CD4-positive, alpha-beta T cell treated with Interleukin-17A for 4 hours (primary cell): ENCODE results near the gene TSPYL2.

Experiments
- DNase-seq: peaks from one replicate; pipeline ENCODE4 v3.0.0-alpha.2; 2020; ENCODE audit warnings: mixed read lengths

TSPYL2 gene

DNA sequence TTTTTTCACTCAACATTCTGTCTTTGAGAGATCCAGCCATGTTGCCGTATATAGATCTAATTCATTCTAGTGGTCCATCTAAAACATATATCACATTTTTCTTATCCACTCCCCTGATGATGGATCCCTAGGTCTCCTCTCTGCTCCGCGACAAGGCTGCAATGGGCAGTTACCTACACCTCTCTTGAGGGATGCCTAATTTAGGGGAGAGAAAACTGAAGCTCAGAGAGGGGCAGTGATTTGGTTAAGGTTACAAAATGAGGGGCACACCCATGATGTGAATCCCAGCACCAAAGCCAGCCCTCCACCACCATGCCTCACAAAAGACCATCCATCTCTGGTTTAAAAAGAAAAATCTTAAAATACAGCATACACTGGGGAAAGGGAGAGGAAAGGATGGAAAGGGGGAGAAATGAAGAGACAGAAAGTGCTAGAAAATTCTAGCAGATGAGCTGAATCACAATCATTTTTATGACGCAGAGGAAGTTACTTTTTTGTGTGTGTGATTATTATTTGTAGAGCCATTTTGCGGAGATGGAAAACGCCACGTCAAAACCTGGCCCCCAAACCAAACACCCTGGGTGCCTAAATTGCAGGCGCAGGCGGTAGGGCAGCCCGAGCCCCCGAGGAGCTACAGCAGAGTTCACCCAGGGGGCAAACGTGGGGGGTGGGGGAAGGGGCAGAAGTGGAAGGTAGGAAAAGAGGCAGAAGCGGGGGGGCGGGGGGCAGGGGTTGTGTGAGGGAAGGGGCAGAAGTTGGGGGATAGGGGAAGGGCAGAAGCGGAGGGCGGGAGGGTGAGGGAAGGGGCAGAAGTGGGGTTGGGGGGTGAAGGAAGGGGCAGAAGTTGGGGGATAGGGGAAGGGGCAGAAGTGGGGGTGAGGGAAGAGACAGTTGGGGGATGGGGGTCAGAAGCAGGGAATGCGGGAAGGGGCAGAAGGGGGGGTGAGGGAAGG lies 1.3 kb upstream of the TSPYL2 start:
- DNase-seq: peak; percentile 32

DNA sequence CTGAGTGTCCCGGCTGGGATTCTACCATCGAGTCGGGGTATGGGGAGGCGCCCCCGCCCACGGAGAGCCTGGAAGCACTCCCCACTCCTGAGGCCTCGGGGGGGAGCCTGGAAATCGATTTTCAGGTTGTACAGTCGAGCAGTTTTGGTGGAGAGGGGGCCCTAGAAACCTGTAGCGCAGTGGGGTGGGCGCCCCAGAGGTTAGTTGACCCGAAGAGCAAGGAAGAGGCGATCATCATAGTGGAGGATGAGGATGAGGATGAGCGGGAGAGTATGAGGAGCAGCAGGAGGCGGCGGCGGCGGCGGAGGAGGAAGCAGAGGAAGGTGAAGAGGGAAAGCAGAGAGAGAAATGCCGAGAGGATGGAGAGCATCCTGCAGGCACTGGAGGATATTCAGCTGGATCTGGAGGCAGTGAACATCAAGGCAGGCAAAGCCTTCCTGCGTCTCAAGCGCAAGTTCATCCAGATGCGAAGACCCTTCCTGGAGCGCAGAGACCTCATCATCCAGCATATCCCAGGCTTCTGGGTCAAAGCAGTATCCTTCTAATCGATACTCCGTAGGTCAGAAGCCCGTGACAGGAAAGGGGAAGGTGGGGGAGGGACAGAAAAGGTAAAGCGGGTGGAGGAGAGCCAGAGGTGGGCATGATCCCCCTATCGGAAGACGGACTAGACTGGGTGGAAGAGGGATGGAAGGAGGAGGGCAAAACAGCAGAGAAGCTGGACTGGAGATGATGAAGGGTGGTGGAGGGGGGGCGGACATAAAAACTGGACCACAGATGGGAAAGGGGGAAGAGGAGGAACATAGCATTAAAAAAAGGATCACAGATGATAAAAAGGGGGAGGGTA lies 828 bp downstream of the TSPYL2 start:
- no peak for DNase-seq

DNA sequence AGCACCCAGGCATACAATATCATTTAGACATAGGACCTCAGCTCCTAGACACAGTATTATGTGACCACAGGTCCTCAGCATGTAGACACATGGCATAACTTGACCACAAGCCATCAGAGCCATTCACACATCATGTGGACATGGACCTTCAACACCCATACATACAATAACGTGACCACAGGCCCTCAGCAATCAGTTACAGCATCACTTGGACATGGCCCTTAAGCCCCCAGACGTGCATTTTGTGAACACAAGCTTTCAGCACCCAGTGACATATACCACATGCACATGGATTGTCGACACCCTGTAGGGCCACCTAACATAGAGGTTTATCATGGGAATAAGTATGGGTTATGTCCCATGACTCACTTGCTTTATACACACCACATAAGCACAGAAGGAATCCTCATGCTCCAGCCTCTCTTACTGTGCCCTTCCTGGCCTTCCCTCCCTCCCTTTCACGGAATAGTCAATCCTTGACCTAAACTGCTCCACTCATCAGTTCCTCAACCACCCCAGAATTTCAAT lies 1.9 kb downstream of the TSPYL2 start:
- no peak for DNase-seq

DNA sequence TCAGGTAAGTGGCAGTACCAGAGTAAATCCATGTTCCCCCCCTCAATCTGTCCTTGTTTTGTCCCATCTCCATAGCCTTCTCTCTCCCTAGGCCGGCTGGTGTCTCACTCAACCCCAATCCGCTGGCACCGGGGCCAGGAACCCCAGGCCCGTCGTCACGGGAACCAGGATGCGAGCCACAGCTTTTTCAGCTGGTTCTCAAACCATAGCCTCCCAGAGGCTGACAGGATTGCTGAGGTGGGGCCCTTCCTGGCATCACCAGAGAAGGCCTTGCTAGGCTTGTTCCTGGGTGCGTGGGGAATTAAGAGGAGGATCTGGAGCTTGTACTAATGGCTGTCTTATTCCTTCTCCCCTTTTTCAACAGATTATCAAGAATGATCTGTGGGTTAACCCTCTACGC lies 2.7 kb downstream of the TSPYL2 start:
- DNase-seq: no peak

DNA sequence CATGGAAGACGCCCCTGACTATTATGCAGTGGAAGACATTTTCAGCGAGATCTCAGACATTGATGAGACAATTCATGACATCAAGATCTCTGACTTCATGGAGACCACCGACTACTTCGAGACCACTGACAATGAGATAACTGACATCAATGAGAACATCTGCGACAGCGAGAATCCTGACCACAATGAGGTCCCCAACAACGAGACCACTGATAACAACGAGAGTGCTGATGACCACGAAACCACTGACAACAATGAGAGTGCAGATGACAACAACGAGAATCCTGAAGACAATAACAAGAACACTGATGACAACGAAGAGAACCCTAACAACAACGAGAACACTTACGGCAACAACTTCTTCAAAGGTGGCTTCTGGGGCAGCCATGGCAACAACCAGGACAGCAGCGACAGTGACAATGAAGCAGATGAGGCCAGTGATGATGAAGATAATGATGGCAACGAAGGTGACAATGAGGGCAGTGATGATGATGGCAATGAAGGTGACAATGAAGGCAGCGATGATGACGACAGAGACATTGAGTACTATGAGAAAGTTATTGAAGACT lies 3.6 kb downstream of the TSPYL2 start:
- DNase-seq: no peak

DNA sequence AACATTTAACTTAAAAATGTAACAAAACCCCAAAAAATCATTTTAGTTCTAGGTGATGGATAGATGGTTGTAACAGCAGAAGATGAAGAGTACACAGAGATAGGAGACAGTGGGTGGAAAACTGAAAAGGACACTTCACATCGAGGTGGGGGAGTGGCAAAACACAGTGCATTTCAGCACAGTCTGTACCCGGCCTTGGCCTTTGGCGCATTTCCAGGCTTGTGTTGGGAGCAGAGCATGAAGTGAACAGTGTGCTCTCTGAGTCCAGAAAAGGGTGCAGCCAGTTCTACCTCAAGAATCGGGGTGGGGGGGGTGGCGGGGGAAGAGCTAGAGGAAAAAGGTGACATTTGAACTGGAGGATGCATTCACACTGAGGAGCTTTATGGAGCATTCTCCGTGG lies 4.3 kb downstream of the TSPYL2 start:
- no peak for DNase-seq

DNA sequence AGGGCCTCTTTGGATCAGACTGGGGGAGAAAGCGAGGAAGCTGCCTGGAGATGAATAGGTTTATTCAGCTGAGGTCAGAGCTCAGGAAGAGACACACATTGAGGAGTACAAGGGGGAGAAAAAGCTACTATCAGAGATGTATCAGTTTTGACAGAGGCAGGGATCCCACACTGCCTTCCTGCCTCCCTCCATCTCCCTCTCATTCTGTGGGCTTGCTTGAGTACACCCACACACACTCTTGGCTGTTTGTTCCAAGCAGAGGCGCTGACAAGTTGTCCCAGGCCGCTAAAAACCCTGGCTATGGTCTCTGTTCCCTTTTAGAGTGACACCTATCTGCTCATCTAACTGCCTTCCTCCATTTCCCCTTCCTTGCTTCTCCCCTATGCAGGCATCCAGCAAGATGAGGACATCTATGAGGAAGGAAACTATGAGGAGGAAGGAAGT lies 5.2 kb downstream of the TSPYL2 start:
- DNase-seq: no peak

DNA sequence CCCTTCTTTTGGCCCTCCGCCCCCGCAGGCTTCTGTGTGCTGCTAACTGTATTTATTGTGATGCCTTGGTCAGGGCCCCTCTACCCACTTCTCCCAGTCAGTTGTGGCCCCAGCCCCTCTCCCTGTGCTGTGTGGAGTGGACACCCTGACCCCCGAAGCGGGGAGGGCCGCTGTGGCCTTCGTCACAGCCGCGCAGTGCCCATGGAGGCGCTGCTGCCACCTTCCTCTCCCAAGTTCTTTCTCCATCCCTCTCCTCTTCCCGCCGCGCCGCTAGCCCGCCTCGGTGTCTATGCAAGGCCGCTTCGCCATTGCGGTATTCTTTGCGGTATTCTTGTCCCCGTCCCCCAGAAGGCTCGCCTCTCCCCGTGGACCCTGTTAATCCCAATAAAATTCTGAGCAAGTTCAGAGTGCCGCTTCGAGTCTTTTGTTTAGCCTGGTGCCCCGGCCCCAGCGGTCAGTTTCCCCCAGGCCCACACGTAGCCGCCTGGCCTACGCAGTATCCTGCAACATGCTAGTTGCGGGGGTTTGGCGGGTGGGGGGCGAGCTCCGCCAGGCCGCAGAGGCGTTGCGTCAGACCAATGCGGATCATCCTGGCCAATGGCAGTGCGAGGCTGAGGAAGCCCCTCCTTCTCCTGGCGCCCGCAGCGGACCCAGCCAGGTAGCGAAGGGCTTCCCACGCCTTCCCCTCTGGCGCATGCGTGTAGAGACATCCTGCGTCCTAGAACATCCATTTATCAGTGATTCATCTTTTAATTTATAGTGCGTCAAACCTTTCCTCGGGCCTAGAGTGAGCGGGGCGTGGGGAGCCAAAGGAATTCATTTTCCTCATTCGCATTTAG lies 6.2 kb downstream of the TSPYL2 start:
- DNase-seq: peak; percentile 84

DNA sequence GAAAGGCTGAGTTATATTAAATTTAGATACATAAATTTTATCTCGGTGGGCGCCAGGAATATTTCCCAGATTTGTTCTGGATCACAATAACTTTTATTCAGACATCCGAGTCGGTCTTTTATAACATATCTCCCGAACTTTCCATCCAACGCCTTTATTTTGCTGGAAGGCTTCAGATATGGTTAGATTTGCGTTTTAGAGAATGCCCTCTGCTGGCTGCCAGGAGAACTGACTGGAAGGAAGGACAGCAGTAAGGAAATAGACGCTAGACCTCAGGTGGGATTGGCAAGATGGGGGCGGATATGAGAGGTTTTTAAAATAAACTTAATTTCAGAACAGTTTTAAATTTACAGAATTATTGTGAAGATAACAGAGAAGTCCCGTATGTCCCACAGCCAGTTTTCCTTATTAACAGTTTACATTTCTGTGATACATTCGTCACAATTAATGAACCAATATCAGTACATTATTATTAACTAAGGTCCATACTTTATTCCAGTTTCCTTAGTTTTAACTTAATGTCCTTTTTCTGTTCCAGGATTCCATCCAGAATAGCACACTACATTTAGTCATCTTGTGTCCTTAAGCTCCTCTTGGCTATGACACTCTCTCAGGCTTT lies 7.2 kb downstream of the TSPYL2 start:
- DNase-seq: peak; percentile 65

DNA sequence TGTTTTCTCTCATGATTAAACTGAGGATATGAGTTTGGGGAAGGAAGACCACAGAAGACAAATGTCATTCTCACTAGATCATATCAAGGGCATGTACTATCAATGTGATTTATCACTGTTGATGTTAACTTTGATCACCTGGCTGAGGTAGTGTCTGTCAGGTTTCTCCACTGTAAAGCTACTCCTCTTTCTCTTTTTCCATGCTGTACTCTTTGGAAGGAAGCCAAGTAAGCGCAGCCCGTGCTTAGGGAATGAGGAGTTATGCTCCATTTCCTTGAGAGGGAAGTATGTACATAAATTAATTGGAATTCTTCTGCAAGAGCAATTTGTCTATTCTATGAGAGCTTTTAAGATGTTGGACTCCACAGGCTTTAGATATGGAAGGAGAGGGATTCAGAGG lies 7.8 kb downstream of the TSPYL2 start:
- no peak for DNase-seq

DNA sequence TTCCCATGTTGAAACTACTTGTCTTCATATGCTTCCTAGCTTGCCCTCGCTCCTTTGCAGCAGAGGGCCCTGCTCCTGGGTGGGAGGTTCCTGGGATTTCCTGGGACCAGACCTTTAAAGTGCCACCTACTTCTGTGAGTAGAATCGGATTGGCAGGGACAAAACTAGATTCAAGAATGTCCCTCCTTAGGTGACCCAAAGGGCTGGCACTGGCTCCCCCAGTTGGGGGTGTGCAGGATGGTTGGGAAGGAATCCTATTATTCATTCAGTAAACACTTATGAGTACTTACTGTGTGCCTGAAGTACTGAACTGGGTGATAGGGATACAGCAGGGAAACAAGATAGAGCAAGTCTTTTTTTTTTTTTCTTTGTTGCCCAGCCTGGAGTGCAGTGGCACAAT lies 9.2 kb downstream of the TSPYL2 start:
- no peak for DNase-seq

DNA sequence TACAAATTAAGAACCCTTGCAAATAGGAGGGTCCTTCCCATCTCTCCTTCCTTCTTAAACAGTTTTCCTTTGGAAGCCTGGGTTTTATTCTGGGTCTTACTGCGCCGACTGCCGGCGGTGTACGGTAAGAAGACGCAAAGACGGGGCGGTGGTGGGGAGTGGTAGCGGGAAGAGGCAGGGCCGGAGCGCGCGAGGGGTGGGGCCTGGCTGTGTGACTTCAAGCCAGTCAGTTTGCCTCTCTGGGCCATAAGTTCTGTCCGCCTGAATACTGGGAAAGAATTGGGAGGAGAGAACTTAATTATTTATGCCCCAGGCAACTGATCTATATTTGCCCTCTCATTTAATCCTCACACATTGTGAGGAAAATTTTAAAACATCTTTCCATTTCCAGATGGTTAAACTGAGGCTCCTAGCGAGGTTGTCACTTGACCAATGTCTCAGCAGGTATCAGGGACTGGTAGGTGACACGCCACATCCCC lies 11.0 kb downstream of the TSPYL2 start:
- DNase-seq: peak; percentile 84

DNA sequence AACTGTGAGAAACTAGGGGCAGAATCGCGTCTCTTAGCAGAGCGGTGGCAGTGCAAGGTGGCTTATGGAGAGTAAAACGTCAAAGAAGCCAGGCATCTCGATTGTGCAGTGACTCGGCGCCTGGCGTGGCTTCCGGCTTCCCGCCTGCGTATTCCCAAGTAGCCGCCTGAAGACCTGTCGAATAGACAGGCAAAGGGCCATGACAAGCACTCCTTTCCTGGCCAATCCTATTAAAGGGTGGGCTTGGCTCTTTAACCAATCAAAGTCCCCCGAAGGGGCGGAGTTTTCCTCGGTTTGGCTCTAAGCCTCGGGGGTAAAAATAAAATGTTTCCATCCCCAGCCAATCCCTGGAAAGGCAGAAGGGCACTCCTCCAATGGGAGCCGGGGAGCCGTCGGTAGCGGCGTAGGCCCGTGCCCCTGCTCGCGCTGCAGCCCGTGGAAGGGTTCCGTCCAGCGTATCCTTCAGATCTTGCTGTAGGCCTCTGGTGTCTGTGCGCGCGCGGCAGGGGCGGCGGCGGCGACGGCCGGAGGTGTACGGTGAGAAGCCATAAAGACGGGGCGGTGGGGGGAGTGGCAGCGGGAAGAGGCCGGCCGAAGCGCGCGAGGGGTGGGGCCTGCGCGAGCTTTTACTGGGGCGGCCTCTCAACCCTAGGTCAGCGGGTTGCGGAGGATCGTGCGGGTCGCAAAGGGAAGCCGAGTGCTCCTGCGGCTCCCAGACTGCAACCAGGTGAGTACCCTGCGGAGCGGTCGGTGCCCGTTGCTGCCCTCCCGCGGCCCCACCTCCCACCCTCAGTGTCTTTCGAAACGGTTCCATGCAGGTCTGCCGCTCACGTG lies 11.8 kb downstream of the TSPYL2 start, which contains the start of gene KANTR:
Gene KANTR (plus strand): TSS at position 395 of the 834 bp plus-strand sequence. CDS start 30,131 bp downstream, outside the sequence.
- peak; percentile 85 for DNase-seq

DNA sequence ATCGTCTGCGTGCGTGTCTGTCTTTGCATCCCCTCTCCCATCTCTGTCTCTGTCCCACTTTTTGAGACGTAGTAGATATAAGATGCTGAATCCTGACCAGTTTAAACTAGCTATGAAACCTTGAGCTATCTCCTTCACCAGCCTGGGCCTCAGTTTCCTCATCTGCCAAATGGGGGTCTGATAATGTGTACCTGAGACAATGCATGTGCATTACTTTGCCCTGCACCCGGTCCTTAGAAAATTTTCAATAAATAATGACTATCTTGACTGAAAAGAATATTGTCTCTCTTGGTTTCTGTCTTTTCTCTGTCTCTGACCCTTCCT lies 12.4 kb downstream of the TSPYL2 start:
- no peak for DNase-seq

DNA sequence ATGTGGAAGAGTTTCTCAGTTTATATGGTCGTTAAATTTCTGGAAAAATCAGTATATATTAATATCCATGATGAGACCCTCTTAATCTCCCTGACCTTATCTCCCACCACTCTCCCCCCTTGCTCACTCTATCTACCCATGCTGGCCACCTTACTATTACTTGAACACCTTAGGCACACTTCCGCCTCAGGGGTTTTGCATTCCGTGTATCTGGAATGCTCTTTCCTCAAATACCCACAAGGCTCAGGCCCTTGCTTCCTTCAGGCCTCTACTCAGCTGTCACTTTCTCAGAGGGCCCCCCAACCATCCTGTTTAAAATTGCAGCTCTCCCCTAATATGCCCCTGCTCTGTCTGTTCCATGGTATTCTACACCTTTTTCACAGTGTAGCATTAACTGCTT lies 13.6 kb downstream of the TSPYL2 start:
- no peak for DNase-seq

DNA sequence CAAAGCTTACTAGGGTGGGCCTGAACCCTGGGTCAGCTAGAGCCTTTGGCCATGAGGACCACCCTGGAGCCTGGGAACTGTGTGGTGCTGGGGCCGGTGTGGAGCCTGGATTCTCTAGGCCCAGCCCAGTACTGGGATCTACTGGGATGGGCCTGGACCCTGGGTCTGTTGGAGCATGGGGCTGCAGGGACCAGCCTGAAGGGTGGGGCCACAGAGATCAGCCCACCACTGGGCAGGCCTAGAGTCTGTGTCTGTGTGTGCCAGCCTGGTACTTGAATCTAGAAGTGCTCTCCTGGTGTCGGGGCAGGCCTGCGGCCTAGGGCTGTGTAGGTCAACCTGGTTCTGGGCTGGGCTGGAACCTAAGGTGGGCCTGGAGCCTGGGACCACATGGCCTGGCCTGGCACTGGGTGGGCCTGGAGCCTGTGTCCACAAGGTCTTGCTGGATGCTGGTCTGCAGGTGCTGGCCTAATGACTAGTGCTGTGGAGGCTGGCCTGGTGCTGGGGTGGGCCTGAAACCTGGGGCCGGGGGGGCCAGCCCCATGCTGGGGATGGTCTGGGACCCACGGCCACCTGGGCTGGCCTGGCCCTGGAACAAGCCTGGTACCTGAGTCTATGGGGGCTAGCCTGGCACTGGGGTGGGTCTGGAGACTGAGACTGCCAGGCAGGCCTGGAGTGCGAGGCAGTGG lies 32.8 kb downstream of the TSPYL2 start:
- no peak for DNase-seq

DNA sequence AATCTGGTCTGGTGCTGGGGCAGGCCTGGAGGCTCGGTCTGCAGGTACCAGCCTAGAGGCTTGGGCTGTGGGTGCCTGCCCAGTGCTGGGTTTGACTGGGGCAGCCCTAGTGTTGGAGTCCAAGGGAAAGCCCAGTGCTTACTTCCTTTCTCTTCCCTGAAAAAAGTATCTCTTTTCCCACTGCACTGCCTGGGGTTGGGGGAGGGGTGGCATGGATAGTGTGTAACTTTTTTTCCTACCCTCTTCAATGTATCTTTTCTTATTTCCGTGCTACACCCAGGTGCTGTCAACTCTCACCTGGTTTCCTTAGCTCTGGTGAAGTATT lies 33.3 kb downstream of the TSPYL2 start:
- DNase-seq: no peak

DNA sequence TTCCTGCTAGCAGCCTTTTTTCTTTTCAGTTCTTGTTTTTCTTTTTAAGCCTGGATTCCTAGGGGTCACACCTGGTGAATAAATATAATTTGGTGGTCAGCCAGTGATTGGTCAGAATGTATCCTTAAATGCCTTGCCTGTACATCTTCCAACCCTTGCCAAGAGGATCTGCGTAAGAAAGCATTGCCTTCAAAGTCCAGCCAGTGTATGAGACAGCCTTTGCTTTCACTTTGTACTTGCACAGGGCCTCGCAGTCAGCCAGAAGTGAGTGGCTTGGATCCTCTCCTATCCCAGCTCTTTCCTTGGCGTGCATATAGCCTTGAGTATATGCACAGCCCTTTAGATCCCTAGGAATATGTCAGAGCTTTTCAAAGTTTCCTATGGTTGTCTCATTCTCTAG lies 33.9 kb downstream of the TSPYL2 start:
- no peak for DNase-seq

DNA sequence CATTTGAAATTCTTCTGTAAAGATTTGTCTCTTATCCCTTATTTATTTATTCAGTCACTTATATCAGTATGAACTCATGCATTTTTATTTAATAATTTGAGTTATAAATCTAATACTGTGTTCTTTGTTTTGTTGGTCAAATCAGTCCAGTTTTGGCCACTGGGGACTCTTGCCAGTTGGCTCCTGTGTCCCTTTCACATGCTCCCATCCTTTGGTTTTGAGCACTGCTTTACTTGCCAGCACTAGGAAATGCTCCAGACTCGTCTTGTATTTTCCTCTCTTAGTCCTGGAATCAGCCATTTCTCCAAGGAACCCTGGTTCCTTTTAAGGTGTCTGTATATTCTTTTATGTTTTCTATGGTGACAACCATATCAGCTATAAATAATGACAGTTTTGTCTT lies 39.8 kb downstream of the TSPYL2 start:
- no peak for DNase-seq

DNA sequence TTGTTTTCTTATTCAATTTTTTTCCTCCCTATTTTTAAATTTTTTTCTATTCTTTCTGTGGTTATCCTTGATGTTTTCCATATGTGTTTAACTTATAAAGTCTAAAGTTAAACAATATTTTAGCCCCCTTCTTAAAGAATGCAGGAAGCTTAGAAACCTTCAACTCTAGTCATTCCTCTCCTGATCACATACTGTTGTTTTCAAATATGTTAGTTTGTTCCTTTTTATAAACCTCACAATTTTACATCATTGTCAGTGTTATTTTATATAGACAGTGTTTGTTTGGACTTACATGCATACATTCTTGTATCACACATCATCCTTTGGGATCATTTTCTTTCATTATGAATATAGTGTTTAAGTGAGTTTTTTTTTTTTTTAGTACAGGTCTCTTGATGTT lies 43.3 kb downstream of the TSPYL2 start:
- no peak for DNase-seq
